Peyer's patch (tissue), 4 donors: ENCODE data around the gene MARK3. TPM values are rescaled to one million over a fixed set of nuclear protein-coding genes. Genes with fewer than 3 reads are reported as not detected.
A peak's percentile ranks its signal among the peaks of the same experiment; 100 is the strongest.

Experiments used
- DNase-seq, 3 donors: peaks; one replicate each; pipeline ENCODE4 v3.0.0-alpha.2; 2017 to 2019
- H3K27ac ChIP-seq, 4 donors: fragments of 200-600 bp; sonication (generic); one replicate each; pipeline ENCODE4 v1.5.1; 2016 to 2019
- H3K27me3 ChIP-seq, 2 donors: fragments of 200-600 bp; sonication (generic); one replicate each; pipeline ENCODE4 v1.5.1; 2019
- H3K36me3 ChIP-seq, 3 donors: fragments of 200-600 bp; sonication (generic); one replicate each; pipeline ENCODE4 v1.5.1; 2016 to 2019
- H3K4me1 ChIP-seq, 4 donors: fragments of 200-600 bp; sonication (generic); one replicate each; pipeline ENCODE4 v1.5.1; 2016 to 2019
- H3K4me3 ChIP-seq, 4 donors: fragments of 200-600 bp; sonication (generic); 1 replicate in 3 of 4; 2 replicates in 1 of 4; pipeline ENCODE4 v1.5.1; 2016 to 2019; ENCODE audit warnings: mild to moderate bottlenecking in 1 of 4
- H3K9me3 ChIP-seq, 4 donors: fragments of 200-600 bp; sonication (generic); one replicate each; pipeline ENCODE4 v1.5.1; 2016 to 2019; ENCODE audit warnings: mild to moderate bottlenecking in 1 of 4
- CTCF ChIP-seq, 6 experiments: fragments of 450-650 bp in 4 of 6; fragments of 200-600 bp in 2 of 6; sonication (generic) in 1 of 6; IDR thresholded peaks; one replicate each; pipeline ENCODE4 v1.5.1; 2017 to 2019; ENCODE audit warnings: antibody characterized with exemption in 6 of 6, mild to moderate bottlenecking in 3 of 6, moderate library complexity in 1 of 6
- POLR2A ChIP-seq, 2 donors: fragments of 450-650 bp; IDR thresholded peaks; one replicate each; pipeline ENCODE4 v1.5.1; 2017; ENCODE audit warnings: antibody characterized with exemption in 2 of 2, mild to moderate bottlenecking in 2 of 2, moderate library complexity in 2 of 2
- total RNA-seq, 4 donors: library from RNA; depleted of rRNA; stranded (reverse); fragments of >200 nt; gene quantifications; one replicate each; pipeline ENCODE4 v1.1.0, GENCODE V29; 2016

Gene MARK3
- total RNA-seq, 4 donors from 2014 or later: 76.0 to 196 (median 99.5) TPM

GRCh38 chr14:103450416-103450815 is 65.2 kb downstream of the MARK3 start:
- Histone ChIP-seq H3K9me3 (no peaks in the 10 kb centered on the region), H3K36me3 (peaks cover 0 to 6% (median 0%) of the 10 kb centered on the region in 3 donors), H3K4me3 (no peak overlapping the region), H3K27ac (no peak overlapping the region), H3K27me3 (no peaks in the 10 kb centered on the region), H3K4me1 (no peaks in the 10 kb centered on the region)
- TF ChIP-seq CTCF (IDR thresholded peaks at IDR 0.05) (no peak), POLR2A (IDR thresholded peaks at IDR 0.05) (no peak)
- no peak for DNase-seq

- Histone ChIP-seq H3K4me1 (peaks cover 0 to 6% (median 0%) of the 10 kb centered on the region in 4 donors), H3K36me3 (peaks cover 0 to 6% (median 0%) of the 10 kb centered on the region in 3 donors), H3K9me3 (no peaks in the 10 kb centered on the region), H3K27ac (no peak overlapping the region), H3K4me3 (no peak overlapping the region), H3K27me3 (no peaks in the 10 kb centered on the region)
- TF ChIP-seq POLR2A (IDR thresholded peaks at IDR 0.05) (no peak), CTCF (IDR thresholded peaks at IDR 0.05) (no peak)
- no peak for DNase-seq
These were observed 66.2 kb downstream of the MARK3 start for GRCh38 chr14:103451401-103451800.

DNA sequence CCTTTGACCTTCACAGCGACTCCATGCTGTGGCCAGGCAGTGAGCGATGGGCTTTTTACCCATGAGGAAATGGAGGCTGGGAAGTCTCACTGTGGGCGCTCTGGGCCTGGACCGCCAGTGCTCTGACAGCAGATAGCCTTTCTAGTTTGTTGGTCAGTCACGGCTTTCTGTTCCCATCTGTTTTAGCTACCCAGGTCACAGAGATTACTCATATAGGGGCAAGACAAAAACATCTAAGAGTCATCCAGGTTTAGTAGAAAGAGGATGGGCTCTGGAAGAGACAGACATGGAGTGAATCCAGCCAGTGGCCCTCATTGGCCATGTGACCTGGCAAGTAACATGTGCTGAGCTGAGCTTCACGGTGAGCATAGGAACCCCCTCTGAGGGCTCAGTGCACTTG is 68.6 kb downstream of the MARK3 start:
- Histone ChIP-seq H3K27ac (no peak overlapping the region), H3K9me3 (no peaks in the 10 kb centered on the region), H3K36me3 (peaks cover 0 to 9% (median 0%) of the 10 kb centered on the region in 3 donors), H3K4me1 (peaks cover 0 to 6% (median 0%) of the 10 kb centered on the region in 4 donors), H3K4me3 (no peak overlapping the region), H3K27me3 (no peaks in the 10 kb centered on the region)
- DNase-seq: no peak
- TF ChIP-seq CTCF (IDR thresholded peaks at IDR 0.05) (no peak), POLR2A (IDR thresholded peaks at IDR 0.05) (no peak)

DNA sequence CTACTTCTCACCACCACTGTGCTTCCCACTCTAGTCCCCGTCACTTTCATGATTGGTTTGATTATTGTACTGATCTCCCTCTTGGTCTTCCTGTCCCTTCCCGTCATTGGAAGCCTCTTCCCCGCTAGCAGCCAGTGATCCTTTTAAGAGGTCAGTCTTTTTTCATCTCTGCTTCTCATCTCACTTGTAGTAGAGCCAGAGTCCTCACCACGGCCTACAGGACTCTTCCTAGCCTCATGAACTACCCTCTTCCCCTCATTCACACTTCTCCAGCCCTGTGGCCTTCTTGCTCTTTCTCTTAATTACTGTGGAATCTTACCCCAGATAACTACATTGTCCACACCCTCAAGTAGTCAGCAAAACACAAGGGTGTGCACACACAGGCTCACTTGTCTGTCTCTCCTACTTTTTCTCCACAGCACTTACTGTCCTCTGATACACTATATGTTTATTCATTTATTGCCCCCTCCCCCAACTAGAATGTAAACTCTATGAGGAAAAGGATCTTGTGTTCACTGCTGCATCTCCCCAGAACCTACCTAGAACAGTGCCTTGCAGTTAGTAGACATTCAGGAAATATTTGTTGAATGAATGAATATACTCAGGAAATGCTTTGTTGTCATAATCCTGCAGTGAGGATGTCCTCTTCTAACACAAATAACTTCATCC is 71.1 kb downstream of the MARK3 start:
- H3K27me3 ChIP-seq: no peaks in the 10 kb centered on the region
- peaks cover 0 to 6% (median 0%) of the 10 kb centered on the region in 4 donors for H3K4me1 ChIP-seq
- H3K9me3 ChIP-seq: no peaks in the 10 kb centered on the region
- peak overlapping the region in 1 of 4 donors; percentile 22 for H3K27ac ChIP-seq
- TF ChIP-seq CTCF (IDR thresholded peaks at IDR 0.05): no peak
- TF ChIP-seq POLR2A (IDR thresholded peaks at IDR 0.05): no peak
- peaks cover 0 to 12% (median 0%) of the 10 kb centered on the region in 3 donors for H3K36me3 ChIP-seq
- no peak for DNase-seq
- no peak overlapping the region for H3K4me3 ChIP-seq

DNA sequence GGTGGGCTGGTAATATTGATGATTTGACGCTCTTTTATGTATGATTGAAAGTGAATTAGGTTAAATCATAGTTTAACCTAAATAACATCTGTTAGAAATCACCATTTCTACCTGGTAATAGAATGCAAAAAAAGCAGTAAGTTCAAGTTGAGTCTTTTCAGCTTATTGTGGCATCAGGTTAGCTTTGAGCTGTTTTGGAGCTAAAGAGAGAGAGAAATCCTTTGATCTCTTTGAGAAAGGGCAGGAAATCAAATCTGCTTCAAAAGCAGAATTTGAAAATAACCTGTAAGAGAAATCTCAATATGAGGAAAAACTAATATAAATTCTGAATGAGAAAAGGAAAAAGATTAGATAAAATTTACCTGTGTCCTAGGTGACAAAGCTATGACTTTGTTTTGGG is 75.2 kb downstream of the MARK3 start:
- no peak for DNase-seq
- Histone ChIP-seq H3K4me1 (peaks cover 0 to 6% (median 0%) of the 10 kb centered on the region in 4 donors), H3K9me3 (no peaks in the 10 kb centered on the region), H3K36me3 (peaks cover 0 to 44% (median 0%) of the 10 kb centered on the region in 3 donors), H3K4me3 (no peak overlapping the region), H3K27me3 (no peaks in the 10 kb centered on the region), H3K27ac (no peak overlapping the region)
- TF ChIP-seq CTCF (IDR thresholded peaks at IDR 0.05) (no peak), POLR2A (IDR thresholded peaks at IDR 0.05) (no peak)
